NCI-H510A treated with DMSO at 0.1 percent for 48 hours (cell line): ENCODE results near the gene GALC.

ENCODE experiments used
- DNase-seq: peaks from one replicate; lab custom pipeline; 2025; lab: John Stamatoyannopoulos, UW

GALC gene

GRCh38 chr14:88005978-88006851 lies 13.2 kb upstream of the GALC start:
- no peak for DNase-seq

GRCh38 chr14:88005050-88005481 lies 12.1 kb upstream of the GALC start, which contains the start of gene GPR65:
GPR65 (plus strand) TSS chr14:88005135; CDS start chr14:88010848, 5,713 bp downstream.
- DNase-seq = no peak

GRCh38 chr14:88004506-88005036 lies 11.6 kb upstream of the GALC start:
- no peak for DNase-seq

GRCh38 chr14:88003425-88003824 lies 10.4 kb upstream of the GALC start:
- no peak for DNase-seq

GRCh38 chr14:88002421-88003075 lies 9.6 kb upstream of the GALC start:
- no peak for DNase-seq

- DNase-seq = no peak
Observed at GRCh38 chr14:87999277-87999676, 6.3 kb upstream of the GALC start.

- no peak for DNase-seq
Observed at GRCh38 chr14:87998482-87998881, 5.5 kb upstream of the GALC start.

GRCh38 chr14:87996291-87996592 lies 3.3 kb upstream of the GALC start:
- no peak for DNase-seq

- no peak for DNase-seq
Observed at GRCh38 chr14:87995500-87996290, 2.7 kb upstream of the GALC start.

- DNase-seq = no peak
Observed at GRCh38 chr14:87994974-87995373, 2.0 kb upstream of the GALC start.

- DNase-seq = no peak
Observed at GRCh38 chr14:87992346-87992717, 650 bp downstream of the GALC start.

- DNase-seq = no peak
Observed at GRCh38 chr14:87990682-87991081, 2.3 kb downstream of the GALC start.

GRCh38 chr14:87989956-87990299 lies 3.1 kb downstream of the GALC start:
- no peak for DNase-seq

- DNase-seq = no peak
Observed at GRCh38 chr14:87989221-87989955, 3.6 kb downstream of the GALC start.

GRCh38 chr14:87979689-87980088 lies 13.3 kb downstream of the GALC start:
- DNase-seq = no peak

- no peak for DNase-seq
Observed at GRCh38 chr14:87975636-87976035, 17.3 kb downstream of the GALC start.

- no peak for DNase-seq
Observed at GRCh38 chr14:87971010-87971409, 22.0 kb downstream of the GALC start.

GRCh38 chr14:87967496-87967895 lies 25.5 kb downstream of the GALC start:
- no peak for DNase-seq

- no peak for DNase-seq
Observed at GRCh38 chr14:87966816-87967215, 26.2 kb downstream of the GALC start.

GRCh38 chr14:87961246-87961645 lies 31.7 kb downstream of the GALC start:
- no peak for DNase-seq

- no peak for DNase-seq
Observed at GRCh38 chr14:87960013-87960787, 32.8 kb downstream of the GALC start.
